ENCODE results near the gene LUZP1. TPM values are rescaled to one million over a fixed set of nuclear protein-coding genes. Genes with fewer than 3 reads are reported as not detected.

LUZP1 gene
- total RNA-seq, 1 donor from 2014 or later = 65.1 TPM

Other genes starting within 250 kb of the LUZP1 start
- gene LACTBL1, start 196.0 kb downstream of the LUZP1 start, total RNA-seq = not detected in 2 replicates
- not detected in 2 replicates for gene TEX46, start 153.0 kb downstream of the LUZP1 start, total RNA-seq
- gene KDM1A, start 149.4 kb downstream of the LUZP1 start, total RNA-seq = 112 and 124 TPM in 2 replicates
- gene HTR1D, start 48.6 kb upstream of the LUZP1 start, total RNA-seq = under 0.01 TPM in 1 of 2 replicates, not detected in the other
- gene HNRNPR, start 175.4 kb upstream of the LUZP1 start, total RNA-seq = 65.8 and 131 TPM in 2 replicates
- gene ZNF436, start 201.0 kb upstream of the LUZP1 start, total RNA-seq = 19.8 and 35.2 TPM in 2 replicates